ENCODE data around the gene NCOR1. TPM values are rescaled to one million over a fixed set of nuclear protein-coding genes. Genes with fewer than 3 reads are reported as not detected.
A peak's percentile ranks its signal among the peaks of the same experiment; 100 is the strongest.

Gene NCOR1
- 104 TPM for total RNA-seq (ENCODE audit: unreplicated experiment)
- long read RNA-seq, transcript NCOR1-206 (15 exons, 1,883 nt), result major isoform, 16 of 76 reads
- long read RNA-seq, partial matches to known transcripts, result 35 of 76 reads
- long read RNA-seq, other reads (novel, unspliced or antisense), result 21 of 76 reads

- peaks cover 26% of the 10 kb centered on the region for H3K4me1 Mint-ChIP-seq (ENCODE audit: unreplicated experiment)
- H3K9me3 Mint-ChIP-seq (ENCODE audit: unreplicated experiment), result no peaks in the 10 kb centered on the region
- DNase-seq (ENCODE audit: low spot score), result peak; percentile 94
- peak within 1 kb of the TSS; percentile 86 for H3K27ac Mint-ChIP-seq (ENCODE audit: unreplicated experiment)
- peak within 1 kb of the TSS; percentile 94 for H3K4me3 Mint-ChIP-seq (ENCODE audit: unreplicated experiment)
- H3K27me3 Mint-ChIP-seq (ENCODE audit: unreplicated experiment), result peaks cover 3% of the 10 kb centered on the region
- no peaks in the 10 kb centered on the region for H3K36me3 Mint-ChIP-seq (ENCODE audit: low read depth, unreplicated experiment)
- TF ChIP-seq, protein P1, sequence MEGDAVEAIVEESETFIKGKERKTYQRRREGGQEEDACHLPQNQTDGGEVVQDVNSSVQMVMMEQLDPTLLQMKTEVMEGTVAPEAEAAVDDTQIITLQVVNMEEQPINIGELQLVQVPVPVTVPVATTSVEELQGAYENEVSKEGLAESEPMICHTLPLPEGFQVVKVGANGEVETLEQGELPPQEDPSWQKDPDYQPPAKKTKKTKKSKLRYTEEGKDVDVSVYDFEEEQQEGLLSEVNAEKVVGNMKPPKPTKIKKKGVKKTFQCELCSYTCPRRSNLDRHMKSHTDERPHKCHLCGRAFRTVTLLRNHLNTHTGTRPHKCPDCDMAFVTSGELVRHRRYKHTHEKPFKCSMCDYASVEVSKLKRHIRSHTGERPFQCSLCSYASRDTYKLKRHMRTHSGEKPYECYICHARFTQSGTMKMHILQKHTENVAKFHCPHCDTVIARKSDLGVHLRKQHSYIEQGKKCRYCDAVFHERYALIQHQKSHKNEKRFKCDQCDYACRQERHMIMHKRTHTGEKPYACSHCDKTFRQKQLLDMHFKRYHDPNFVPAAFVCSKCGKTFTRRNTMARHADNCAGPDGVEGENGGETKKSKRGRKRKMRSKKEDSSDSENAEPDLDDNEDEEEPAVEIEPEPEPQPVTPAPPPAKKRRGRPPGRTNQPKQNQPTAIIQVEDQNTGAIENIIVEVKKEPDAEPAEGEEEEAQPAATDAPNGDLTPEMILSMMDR (IDR thresholded peaks at IDR 0.05; ENCODE audit: unreplicated experiment), result no peak
These were observed at the start of gene NCOR1 for GRCh38 chr17:16215273-16215964. Gene NCOR1, minus strand, starts transcription at chr17:16215534. Its CDS starts 20,965 bp downstream, at chr17:16194569.

DNA sequence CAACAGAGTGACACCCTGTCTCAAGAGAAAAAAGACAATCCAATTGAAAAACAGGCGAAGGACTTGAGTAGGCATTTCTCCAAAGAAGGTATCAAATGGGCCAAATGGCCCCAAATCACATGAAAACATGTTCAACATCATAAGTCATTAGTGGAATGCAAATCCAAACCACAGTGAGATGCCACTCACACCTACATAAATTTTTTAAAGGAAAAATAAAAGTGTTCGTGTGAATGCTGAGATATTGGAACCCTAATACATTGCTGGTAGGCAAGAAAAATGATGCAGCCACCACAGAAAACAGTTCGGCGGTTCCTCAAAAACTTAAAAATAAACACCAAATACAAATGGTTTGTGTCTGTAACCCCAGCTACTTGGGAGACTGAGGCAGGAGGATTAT lies 46.9 kb upstream of the NCOR1 start:
- Mint-ChIP-seq H3K4me1 (ENCODE audit: unreplicated experiment) (peaks cover 2% of the 10 kb centered on the region), H3K9me3 (ENCODE audit: unreplicated experiment) (no peaks in the 10 kb centered on the region), H3K36me3 (ENCODE audit: low read depth, unreplicated experiment) (peaks cover 11% of the 10 kb centered on the region), H3K27ac (ENCODE audit: unreplicated experiment) (no peak overlapping the region), H3K4me3 (ENCODE audit: unreplicated experiment) (no peak overlapping the region), H3K27me3 (ENCODE audit: unreplicated experiment) (peaks cover 2% of the 10 kb centered on the region)
- DNase-seq (ENCODE audit: low spot score), result no peak
- TF ChIP-seq, protein P1 (IDR thresholded peaks at IDR 0.05; ENCODE audit: unreplicated experiment), result no peak

GRCh38 chr17:16261049-16261448 lies 45.7 kb upstream of the NCOR1 start:
- no peak overlapping the region for H3K27ac Mint-ChIP-seq (ENCODE audit: unreplicated experiment)
- no peak overlapping the region for H3K4me3 Mint-ChIP-seq (ENCODE audit: unreplicated experiment)
- DNase-seq (ENCODE audit: low spot score), result no peak
- no peaks in the 10 kb centered on the region for H3K9me3 Mint-ChIP-seq (ENCODE audit: unreplicated experiment)
- TF ChIP-seq, protein P1 (IDR thresholded peaks at IDR 0.05; ENCODE audit: unreplicated experiment), result no peak
- no peaks in the 10 kb centered on the region for H3K4me1 Mint-ChIP-seq (ENCODE audit: unreplicated experiment)
- H3K27me3 Mint-ChIP-seq (ENCODE audit: unreplicated experiment), result no peaks in the 10 kb centered on the region
- H3K36me3 Mint-ChIP-seq (ENCODE audit: low read depth, unreplicated experiment), result peaks cover 11% of the 10 kb centered on the region

DNA sequence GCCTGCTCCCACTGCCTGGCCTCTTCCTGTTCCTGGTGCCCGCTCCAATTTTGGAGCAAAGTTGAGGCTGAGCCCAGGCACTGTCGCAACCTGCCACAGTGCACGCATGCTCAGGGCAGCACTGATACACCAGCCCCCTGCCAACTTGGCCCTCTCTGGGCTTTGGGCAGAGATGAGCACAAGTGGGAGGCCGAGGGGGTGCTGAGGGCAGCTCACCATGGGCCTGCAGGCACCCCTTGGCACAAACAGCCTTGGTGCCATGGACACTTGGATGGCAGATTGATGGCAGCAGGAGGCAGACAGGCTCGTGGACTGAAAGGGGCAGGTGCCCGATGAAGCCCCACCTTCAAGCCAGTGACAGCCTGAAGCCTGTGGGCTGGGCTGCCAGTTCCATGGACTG lies 44.6 kb upstream of the NCOR1 start:
- TF ChIP-seq, protein P1 (IDR thresholded peaks at IDR 0.05; ENCODE audit: unreplicated experiment), result no peak
- Mint-ChIP-seq H3K27me3 (ENCODE audit: unreplicated experiment) (no peaks in the 10 kb centered on the region), H3K4me1 (ENCODE audit: unreplicated experiment) (peaks cover 8% of the 10 kb centered on the region), H3K9me3 (ENCODE audit: unreplicated experiment) (no peaks in the 10 kb centered on the region), H3K36me3 (ENCODE audit: low read depth, unreplicated experiment) (peaks cover 8% of the 10 kb centered on the region), H3K4me3 (ENCODE audit: unreplicated experiment) (no peak overlapping the region), H3K27ac (ENCODE audit: unreplicated experiment) (no peak overlapping the region)
- DNase-seq (ENCODE audit: low spot score), result no peak

GRCh38 chr17:16258901-16259300 lies 43.6 kb upstream of the NCOR1 start:
- TF ChIP-seq, protein P1 (IDR thresholded peaks at IDR 0.05; ENCODE audit: unreplicated experiment), result no peak
- no peak overlapping the region for H3K27ac Mint-ChIP-seq (ENCODE audit: unreplicated experiment)
- peaks cover 6% of the 10 kb centered on the region for H3K36me3 Mint-ChIP-seq (ENCODE audit: low read depth, unreplicated experiment)
- DNase-seq (ENCODE audit: low spot score), result no peak
- H3K4me1 Mint-ChIP-seq (ENCODE audit: unreplicated experiment), result peaks cover 8% of the 10 kb centered on the region
- H3K9me3 Mint-ChIP-seq (ENCODE audit: unreplicated experiment), result no peaks in the 10 kb centered on the region
- H3K27me3 Mint-ChIP-seq (ENCODE audit: unreplicated experiment), result no peaks in the 10 kb centered on the region
- no peak overlapping the region for H3K4me3 Mint-ChIP-seq (ENCODE audit: unreplicated experiment)

Measured in endothelial cell (in vitro differentiated cells).